Keratinocyte (primary cell): Measurements from ENCODE around the gene RBM44. TPM values are rescaled to one million over a fixed set of nuclear protein-coding genes. Genes with fewer than 3 reads are reported as not detected.

ENCODE experiments used
- DNase-seq: peaks from one replicate; pipeline ENCODE4 v3.0.0-alpha.2; 2011; ENCODE audit warnings: low read depth, missing footprints, low spot score
- FAIRE-seq: peaks from 2 replicates; lab custom pipeline; 2011; peaks lifted over from hg19 to GRCh38; lab: Jason Lieb, UNC
- H2AFZ ChIP-seq: 2 replicates; pipeline ENCODE4 v1.6.0; 2012; ENCODE audit warnings: low read length, control low read depth, inconsistent platforms; ENCODE audit not compliant: control insufficient read depth
- H3K27ac ChIP-seq: 2 replicates; pipeline ENCODE4 v1.5.1; 2011; ENCODE audit warnings: low read length; ENCODE audit not compliant: control insufficient read depth, insufficient read depth
- H3K27me3 ChIP-seq: 3 replicates; pipeline ENCODE4 v1.6.0; 2011; ENCODE audit warnings: low read length; ENCODE audit not compliant: control insufficient read depth, insufficient read depth; ENCODE audit errors: extremely low read depth
- H3K36me3 ChIP-seq, 2 experiments: 2 replicates in 1 of 2; 3 replicates in 1 of 2; pipeline ENCODE4 v1.5.1; 2011; ENCODE audit warnings: low read length in 2 of 2, mild to moderate bottlenecking in 1 of 2; ENCODE audit not compliant: control insufficient read depth in 2 of 2, insufficient read depth in 2 of 2; ENCODE audit errors: extremely low read depth in 1 of 2
- H3K4me1 ChIP-seq: 3 replicates; pipeline ENCODE4 v1.5.1; 2011; ENCODE audit warnings: low read length; ENCODE audit not compliant: control insufficient read depth, insufficient read depth; ENCODE audit errors: extremely low read depth
- H3K4me2 ChIP-seq: 3 replicates; pipeline ENCODE4 v1.6.0; 2011; ENCODE audit warnings: low read depth, low read length; ENCODE audit not compliant: control insufficient read depth, insufficient read depth; ENCODE audit errors: extremely low read depth
- H3K4me3 ChIP-seq, 3 experiments: fragments of 200-600 bp in 1 of 3; sonication (generic) in 1 of 3; 2 replicates in 2 of 3; 3 replicates in 1 of 3; pipeline ENCODE4 v1.5.1; 2011 to 2016; ENCODE audit warnings: low read length in 3 of 3, mild to moderate bottlenecking in 3 of 3, control low read depth in 2 of 3, inconsistent platforms in 1 of 3, low read depth in 1 of 3, mixed read lengths in 1 of 3, mixed run types in 1 of 3, moderate library complexity in 1 of 3; ENCODE audit not compliant: control insufficient read depth in 2 of 3, insufficient read depth in 2 of 3; ENCODE audit errors: extremely low read depth in 1 of 3
- H3K79me2 ChIP-seq: 2 replicates; pipeline ENCODE4 v1.6.0; 2012; ENCODE audit warnings: low read length; ENCODE audit not compliant: control insufficient read depth, insufficient read depth
- H3K9ac ChIP-seq: 3 replicates; pipeline ENCODE4 v1.6.0; 2011; ENCODE audit warnings: low read length; ENCODE audit not compliant: control insufficient read depth, insufficient read depth; ENCODE audit errors: extremely low read depth
- H3K9me1 ChIP-seq: 3 replicates; pipeline ENCODE4 v1.6.0; 2011; ENCODE audit warnings: low read length; ENCODE audit not compliant: control insufficient read depth, insufficient read depth; ENCODE audit errors: extremely low read depth
- H3K9me3 ChIP-seq: 2 replicates; pipeline ENCODE4 v1.5.1; 2012; ENCODE audit warnings: low read depth, low read length; ENCODE audit not compliant: control insufficient read depth
- H4K20me1 ChIP-seq: 3 replicates; pipeline ENCODE4 v1.6.0; 2011; ENCODE audit warnings: low read length; ENCODE audit not compliant: control insufficient read depth, insufficient read depth; ENCODE audit errors: extremely low read depth
- CTCF ChIP-seq, 3 experiments: IDR thresholded peaks in 1 of 3; conservative IDR thresholded peaks in 1 of 3; optimal IDR thresholded peaks in 1 of 3; 2 replicates in 2 of 3; 3 replicates in 1 of 3; pipeline versions ENCODE3 to v1.5.1; 2011; ENCODE audit warnings: low read length in 3 of 3, mild to moderate bottlenecking in 3 of 3, moderate library complexity in 2 of 3, control low read depth in 1 of 3, inconsistent platforms in 1 of 3; ENCODE audit not compliant: insufficient read depth in 2 of 3; ENCODE audit errors: extremely low read depth in 1 of 3
- EZH2 ChIP-seq: IDR thresholded peaks from one replicate; pipeline ENCODE4 v1.6.1; 2012; ENCODE audit warnings: inconsistent platforms, mild to moderate bottlenecking, low read length, moderate library complexity
- dilution Hi-C: fragments of 300-500 bp; cut with MboI; formaldehyde crosslinking; loops from one replicate; pipeline ENCODE4 v1.7.0; 2020; ENCODE audit warnings: low sequenced_read_pairs; ENCODE audit not compliant: extremely low pct_ligation_motif_present
- polyA minus RNA-seq, 3 experiments: library from RNA; depleted of rRNA, polyadenylated mRNA; stranded (reverse); fragments of >200 nt; gene quantifications; 1 replicate in 1 of 3; 2 replicates in 1 of 3; 3 replicates in 1 of 3; pipeline ENCODE4 v1.2.3, GENCODE V29; 2011
- polyA plus RNA-seq, 5 experiments: library from polyadenylated mRNA; depleted of rRNA in 3 of 5; stranded (reverse) in 3 of 5; stranded (forward) in 1 of 5; unstranded in 1 of 5; fragments of >200 nt; gene quantifications; 1 replicate in 1 of 5; 2 replicates in 3 of 5; 3 replicates in 1 of 5; pipeline versions ENCODE4 v1.2.1 to v1.2.3, GENCODE V29; 2011 to 2012; ENCODE audit warnings: missing spikeins in 2 of 5, low read depth in 1 of 5, low replicate concordance in 1 of 5

The RBM44 gene, protein sequence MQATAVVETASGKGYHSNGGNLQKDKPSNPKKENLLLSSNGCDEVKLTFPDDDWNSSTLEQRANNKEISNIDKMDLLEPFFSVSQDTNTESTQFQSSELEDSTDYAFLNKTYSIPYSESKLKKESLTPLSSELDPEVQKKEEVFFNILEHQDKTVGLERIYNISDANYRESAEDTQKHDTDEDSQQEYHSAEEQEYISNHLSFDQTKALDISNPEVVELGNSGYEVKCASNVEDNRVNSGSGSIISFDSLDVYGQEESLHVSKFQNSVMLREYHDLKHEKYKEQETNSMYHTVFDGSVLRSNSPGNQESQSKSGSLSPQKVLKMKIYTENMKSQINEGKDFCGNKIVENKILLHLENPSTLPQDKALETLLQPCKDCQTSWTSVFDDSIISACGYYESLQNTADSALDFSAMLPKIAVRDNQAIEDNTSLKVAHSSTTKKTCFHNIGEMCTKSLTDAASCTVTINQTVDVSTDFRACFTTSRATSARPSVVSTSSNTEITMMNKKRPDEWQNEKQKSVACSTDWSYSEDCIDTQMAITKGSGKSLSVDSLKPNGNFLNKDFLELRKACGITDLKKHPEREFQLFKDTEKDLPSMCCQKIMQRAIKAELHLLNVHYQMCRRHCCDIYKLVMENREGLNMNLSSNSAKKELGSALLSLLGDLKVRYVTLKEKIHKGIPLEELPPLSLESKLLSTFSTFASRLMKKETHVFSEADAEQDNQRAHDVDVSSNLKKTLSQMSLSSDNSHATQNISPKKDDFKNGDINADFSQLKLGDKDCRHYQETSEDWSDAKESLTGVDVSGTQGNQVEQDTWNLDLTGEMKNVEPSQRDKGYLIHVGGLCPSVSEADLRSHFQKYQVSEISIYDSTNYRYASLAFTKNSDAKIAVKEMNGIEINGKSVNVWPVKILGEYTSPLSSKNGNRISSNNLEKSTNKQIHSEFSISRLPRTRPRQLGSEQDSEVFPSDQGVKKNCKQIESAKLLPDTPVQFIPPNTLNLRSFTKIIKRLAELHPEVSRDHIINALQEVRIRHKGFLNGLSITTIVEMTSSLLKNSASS
- polyA plus RNA-seq (0.03 to 0.14 TPM (median 0.08 TPM) in 3 replicates), polyA minus RNA-seq (0.43 to 0.54 TPM in 2 of 3 replicates, not detected in the other)
- 0.34 TPM for polyA plus RNA-seq (2011; ENCODE audit: low read depth)
- polyA plus RNA-seq (2011; cell fraction: cytosol; rRNA removed) = 0.04 and 0.06 TPM in 2 replicates
- 0.18 and 0.33 TPM in 2 replicates for polyA plus RNA-seq (2011; cell fraction: nucleus; rRNA removed)
- polyA plus RNA-seq (2012; ENCODE audit: low replicate concordance) = 0.06 and 0.21 TPM in 2 replicates
- polyA minus RNA-seq (2011; cell fraction: cytosol; rRNA and poly(A)+ RNA removed) = not detected
- polyA minus RNA-seq (2011; cell fraction: nucleus; rRNA and poly(A)+ RNA removed) = 0.53 and 2.2 TPM in 2 replicates

- H3K9me3 ChIP-seq = no peaks in the 10 kb centered on the region
- no peak within 1 kb of the TSS for H3K4me3 ChIP-seq
- H3K79me2 ChIP-seq = no peaks in the 10 kb centered on the region
- H3K27me3 ChIP-seq = no peaks in the 10 kb centered on the region
- TF ChIP-seq EZH2 = no peak
- TF ChIP-seq CTCF (optimal IDR thresholded peaks at IDR 0.05 in 1 of 3, IDR thresholded peaks at IDR 0.05 in 1 of 3, conservative IDR thresholded peaks at IDR 0.05 in 1 of 3; ENCODE audit: extremely low read depth in 1 of 3, insufficient read depth in 2 of 3, low read length in 3 of 3) = no peak
- H2AFZ ChIP-seq = no peak within 1 kb of the TSS
- no peaks in the 10 kb centered on the region for H3K36me3 ChIP-seq
- dilution Hi-C loops = no loop called here
- no peaks in the 10 kb centered on the region for H3K4me1 ChIP-seq
- FAIRE-seq (no peak), DNase-seq (no peak)
- no peaks in the 10 kb centered on the region for H4K20me1 ChIP-seq
- H3K9me1 ChIP-seq = no peaks in the 10 kb centered on the region
- no peak within 1 kb of the TSS for H3K4me2 ChIP-seq
- no peak within 1 kb of the TSS for H3K9ac ChIP-seq
- no peak within 1 kb of the TSS for H3K27ac ChIP-seq
These were observed at the start of gene RBM44 for GRCh38 chr2:237798236-237799059. Gene RBM44 (plus strand): TSS chr2:237798779. CDS start chr2:237813610, 14,831 bp downstream.

DNA sequence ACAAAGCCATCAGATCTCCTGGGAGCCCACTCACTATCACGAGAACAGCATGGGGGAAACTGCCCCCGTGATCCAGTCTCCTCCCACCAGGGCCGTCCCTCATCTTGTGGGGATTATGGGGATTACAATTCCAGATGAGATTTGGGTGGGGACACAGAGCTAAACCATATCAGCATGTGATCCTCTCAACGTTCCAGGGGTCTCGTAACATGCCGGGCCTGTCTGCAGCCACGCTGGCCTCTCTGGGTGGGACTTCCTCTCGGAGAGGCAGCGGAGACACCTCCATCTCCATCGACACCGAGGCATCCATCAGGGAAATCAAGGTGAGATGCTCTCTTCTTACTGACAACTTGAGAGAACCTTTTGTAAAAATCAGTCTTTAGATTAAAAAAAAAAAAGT, 49.6 kb upstream of the RBM44 start:
- Histone ChIP-seq H3K9ac (no peak overlapping the region), H3K4me1 (no peaks in the 10 kb centered on the region), H3K4me3 (no peak overlapping the region), H4K20me1 (peaks cover 21% of the 10 kb centered on the region), H3K27ac (no peak overlapping the region), H3K9me3 (no peaks in the 10 kb centered on the region), H3K9me1 (no peaks in the 10 kb centered on the region), H3K79me2 (peaks cover 29% of the 10 kb centered on the region), H2AFZ (no peak overlapping the region), H3K27me3 (no peaks in the 10 kb centered on the region), H3K4me2 (no peak overlapping the region), H3K36me3 (peaks cover 28 to 45% of the 10 kb centered on the region in 2 experiments)
- DNase-seq (no peak), FAIRE-seq (no peak)
- dilution Hi-C loops = no loop called here
- no peak for TF ChIP-seq CTCF (optimal IDR thresholded peaks at IDR 0.05 in 1 of 3, IDR thresholded peaks at IDR 0.05 in 1 of 3, conservative IDR thresholded peaks at IDR 0.05 in 1 of 3; ENCODE audit: extremely low read depth in 1 of 3, insufficient read depth in 2 of 3, low read length in 3 of 3)
- no peak for TF ChIP-seq EZH2
